ENCODE data around the gene THTPA.
A peak's percentile ranks its signal among the peaks of the same experiment; 100 is the strongest.
"Not testable (repeated sequence)": the region's sequence is repeated elsewhere in the genome, so short reads cannot be mapped to it uniquely, and the experiment has no call there.

The THTPA gene

GRCh38 chr14:23588884-23589598 is 33.0 kb downstream of the THTPA start:
- peak; percentile 65 to 93 (median 77) for DNase-seq

- no peak for DNase-seq
Measured at GRCh38 chr14:23589606-23590005, 33.5 kb downstream of the THTPA start.

GRCh38 chr14:23590198-23590597 is 34.1 kb downstream of the THTPA start:
- no peak for DNase-seq

- DNase-seq, result not testable (repeated sequence)
Measured at GRCh38 chr14:23594191-23594590, 38.1 kb downstream of the THTPA start.

GRCh38 chr14:23600322-23600707 is 44.2 kb downstream of the THTPA start:
- DNase-seq, result no peak

GRCh38 chr14:23600806-23601205 is 44.7 kb downstream of the THTPA start:
- no peak for DNase-seq

- DNase-seq, result no peak
Measured at GRCh38 chr14:23601424-23601823, 45.4 kb downstream of the THTPA start.

- DNase-seq, result no peak
Measured at GRCh38 chr14:23601845-23602180, 45.7 kb downstream of the THTPA start.

- DNase-seq, result no peak
Measured at GRCh38 chr14:23602181-23603095, 46.4 kb downstream of the THTPA start.

GRCh38 chr14:23603103-23603502 is 47.0 kb downstream of the THTPA start:
- DNase-seq, result no peak

- no peak for DNase-seq
Measured at GRCh38 chr14:23604148-23604547, 48.1 kb downstream of the THTPA start.

- no peak for DNase-seq
Measured at GRCh38 chr14:23604675-23605170, 48.7 kb downstream of the THTPA start.

GRCh38 chr14:23605931-23606585 is 50.0 kb downstream of the THTPA start:
- no peak for DNase-seq

- DNase-seq, result no peak
Measured at GRCh38 chr14:23608454-23608853, 52.4 kb downstream of the THTPA start.

GRCh38 chr14:23609001-23609400 is 52.9 kb downstream of the THTPA start:
- no peak for DNase-seq

- DNase-seq, result not testable (repeated sequence)
Measured at GRCh38 chr14:23609411-23610089, 53.5 kb downstream of the THTPA start.
